Heart left ventricle (tissue), 16 donors: ENCODE results near the gene SZT2. TPM values are rescaled to one million over a fixed set of nuclear protein-coding genes. Genes with fewer than 3 reads are reported as not detected.

Experiments
- ATAC-seq, 4 donors: fragments of 200-7000 bp; cut with Tn5 transposase; one replicate each; pipeline ENCODE4 v1.9.1; 2020 to 2022; ENCODE audit warnings: moderate library complexity in 4 of 4, mild to moderate bottlenecking in 3 of 4, moderate number of reproducible peaks in 1 of 4
- DNase-seq, 5 donors: peaks; one replicate each; pipeline ENCODE4 v3.0.0-alpha.2; 2020
- H3K27ac ChIP-seq, 12 donors: fragments of 200-600 bp; sonication (generic) in 4 of 12; one replicate each; pipeline versions ENCODE4 v1.5.0 to v1.8.0; 2016 to 2022; ENCODE audit warnings: mild to moderate bottlenecking in 2 of 12
- H3K27me3 ChIP-seq, 9 donors: fragments of 200-600 bp; sonication (generic) in 2 of 9; one replicate each; pipeline versions ENCODE4 v1.5.1 to v1.8.0; 2016 to 2022; ENCODE audit warnings: mild to moderate bottlenecking in 3 of 9
- H3K36me3 ChIP-seq, 9 donors: fragments of 200-600 bp; sonication (generic) in 2 of 9; one replicate each; pipeline versions ENCODE4 v1.5.0 to v1.8.0; 2018 to 2022; ENCODE audit warnings: mild to moderate bottlenecking in 2 of 9
- H3K4me1 ChIP-seq, 12 donors: fragments of 200-600 bp; sonication (generic) in 4 of 12; one replicate each; pipeline versions ENCODE4 v1.5.0 to v1.8.0; 2016 to 2022; ENCODE audit warnings: mild to moderate bottlenecking in 3 of 12
- H3K4me3 ChIP-seq, 12 donors: fragments of 200-600 bp; sonication (generic) in 4 of 12; one replicate each; pipeline versions ENCODE4 v1.5.0 to v1.8.0; 2017 to 2022; ENCODE audit warnings: mild to moderate bottlenecking in 9 of 12, moderate library complexity in 4 of 12
- H3K9me3 ChIP-seq, 12 donors: fragments of 200-600 bp; sonication (generic) in 4 of 12; one replicate each; pipeline versions ENCODE4 v1.5.0 to v1.8.0; 2016 to 2022; ENCODE audit warnings: mild to moderate bottlenecking in 1 of 12
- POLR2A ChIP-seq, 2 donors: fragments of 450-650 bp; IDR thresholded peaks; one replicate each; pipeline ENCODE4 v1.6.1; 2017; ENCODE audit warnings: antibody characterized with exemption in 2 of 2, mild to moderate bottlenecking in 2 of 2, moderate library complexity in 2 of 2
- WGBS, 4 donors: extraction: QIAGEN DNeasy Blood & Tissue Kit in 2 of 4; methylation state at CpG; one replicate each; pipeline versions ENCODE4 v1.1.5 to v1.1.7; 2013 to 2018; 5-methylcytosine and 5-hydroxymethylcytosine counted together
- intact Hi-C, 10 donors: fragments of 100-400 bp; cut with DNase I; formaldehyde crosslinking; loops; one replicate each; pipeline versions ENCODE4 v1.11.1 to v1.14.2; 2022
- polyA plus RNA-seq, 2 donors: library from polyadenylated mRNA; stranded (reverse); fragments of 200-250 nt; gene quantifications; one replicate each; pipeline ENCODE4 v1.2.3, GENCODE V29; 2013
- total RNA-seq, 9 donors: library from RNA; depleted of rRNA in 2 of 9; stranded (reverse); fragments of >200 nt in 2 of 9; fragmentation: NEBNext Ultra II Directional in 3 of 9; extraction: Animal tissue kit (Norgen Biotek cat#: 25700) in 3 of 9; gene quantifications; one replicate each; pipeline versions ENCODE4 v1.1.0 to v1.2.4, GENCODE V29; 2016 to 2023
- TF ChIP-seq, protein P1 (sequence below), 12 donors: fragments of 200-600 bp; sonication (generic) in 4 of 12; IDR thresholded peaks; one replicate each; pipeline versions ENCODE4 v1.5.0 to v1.8.0; 2018 to 2022; ENCODE audit warnings: antibody characterized with exemption in 12 of 12, mild to moderate bottlenecking in 5 of 12
- donor health status: ischemic (EF 13 %, LVEDD 7.1; RV severe dilation, severe dysfunction).
- donor health status: healthy with polysubstance abuse.
- donor health status: DM: no; HTN: yes; CAD: no.
- donor health status: DM: no; HTN: no; CAD: no.
- donor health status: ischemic (EF 25% LVEDD 6.9; RV normal size, moderate dysfunction).
- donor health status: ischemic (EF 25% LVEDD 5.7; RV mildly dilated, moderate dysfunction).
- donor health status: healthy.
- donor health status: DM: yes; HTN: yes; CAD: no.
- donor health status: ischemic (EF 35%, LVEDD 5.7; RV mildly dilated, moderate dysfunction).
- donor health status: nonischemic (EF 11% LVEDD 7.7; RV severe dilation, severe dysfunction).
- donor health status: DM: yes; HTN: yes; CAD: no.
- donor health status: PGD.
- donor health status: ischemic (EF 29% LVEDD 5.4; RV normal size, mild dysfunction).
- donor health status: nonischemic (EF 23%, LVEDD 6.1; RV moderate dilation, normal function).

Gene SZT2
- total and polyA plus RNA-seq, 11 donors = 13.1 to 39.7 (median 24.4) TPM

DNA sequence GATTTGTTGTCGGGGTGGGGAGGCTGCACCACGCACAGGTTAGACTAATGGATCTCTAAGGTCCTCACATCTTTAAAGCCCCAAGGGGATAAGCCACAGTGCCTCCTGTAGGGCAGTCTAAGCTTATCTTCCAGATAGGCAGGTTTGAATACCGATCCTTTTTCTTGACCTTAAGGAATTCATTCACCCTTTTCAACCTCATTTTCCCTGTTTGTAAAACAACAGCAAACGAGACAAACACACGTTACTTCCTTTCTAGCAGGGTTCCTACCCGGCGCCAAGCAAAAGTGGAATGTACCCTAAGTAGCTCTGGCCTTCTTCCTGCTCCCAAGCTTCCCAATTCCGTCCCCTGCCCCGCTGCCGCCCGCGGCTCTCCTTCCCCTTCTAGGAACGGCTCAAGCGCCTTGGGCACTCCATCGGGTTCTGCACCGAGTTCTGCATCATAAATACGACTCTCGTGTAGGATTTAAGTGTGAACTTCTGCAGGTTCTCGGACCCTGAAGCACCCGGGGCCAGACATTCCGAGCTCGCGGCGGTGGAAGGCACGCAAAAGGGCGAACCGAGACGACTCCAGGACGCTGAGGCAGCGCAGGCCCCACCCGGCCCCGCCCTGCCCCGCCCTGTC, 31.5 kb upstream of the SZT2 start:
- ATAC-seq (peak in 3 of 4 donors; percentile 43 to 58 (median 51)), DNase-seq (no peak)
- intact Hi-C loops = loop anchor here in 5 of 10 donors (1.0 to 5.0 kb wide), 4 partner anchors 9 to 121 kb away; partner anchors contain the start of gene ELOVL1 (in 1 of the 5)
- Histone ChIP-seq H3K36me3 (peaks cover 0 to 29% (median 24%) of the 10 kb centered on the region in 9 donors), H3K27me3 (no peaks in the 10 kb centered on the region), H3K9me3 (no peaks in the 10 kb centered on the region), H3K27ac (peak overlapping the region; percentile 85 to 98 (median 94)), H3K4me3 (peak overlapping the region; percentile 38 to 92 (median 70)), H3K4me1 (peaks cover 0 to 21% (median 11%) of the 10 kb centered on the region in 12 donors)
- TF ChIP-seq, protein P1, sequence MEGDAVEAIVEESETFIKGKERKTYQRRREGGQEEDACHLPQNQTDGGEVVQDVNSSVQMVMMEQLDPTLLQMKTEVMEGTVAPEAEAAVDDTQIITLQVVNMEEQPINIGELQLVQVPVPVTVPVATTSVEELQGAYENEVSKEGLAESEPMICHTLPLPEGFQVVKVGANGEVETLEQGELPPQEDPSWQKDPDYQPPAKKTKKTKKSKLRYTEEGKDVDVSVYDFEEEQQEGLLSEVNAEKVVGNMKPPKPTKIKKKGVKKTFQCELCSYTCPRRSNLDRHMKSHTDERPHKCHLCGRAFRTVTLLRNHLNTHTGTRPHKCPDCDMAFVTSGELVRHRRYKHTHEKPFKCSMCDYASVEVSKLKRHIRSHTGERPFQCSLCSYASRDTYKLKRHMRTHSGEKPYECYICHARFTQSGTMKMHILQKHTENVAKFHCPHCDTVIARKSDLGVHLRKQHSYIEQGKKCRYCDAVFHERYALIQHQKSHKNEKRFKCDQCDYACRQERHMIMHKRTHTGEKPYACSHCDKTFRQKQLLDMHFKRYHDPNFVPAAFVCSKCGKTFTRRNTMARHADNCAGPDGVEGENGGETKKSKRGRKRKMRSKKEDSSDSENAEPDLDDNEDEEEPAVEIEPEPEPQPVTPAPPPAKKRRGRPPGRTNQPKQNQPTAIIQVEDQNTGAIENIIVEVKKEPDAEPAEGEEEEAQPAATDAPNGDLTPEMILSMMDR (IDR thresholded peaks at IDR 0.05) = peak in 8 of 12 donors; percentile 17 to 50 (median 36)
- TF ChIP-seq POLR2A (IDR thresholded peaks at IDR 0.05) = peak in 1 of 2 donors; percentile 59
- 0 to 1% (median 1%) methylated on average over 17 to 33 of the region's 33 CpGs for WGBS, 4 donors

DNA sequence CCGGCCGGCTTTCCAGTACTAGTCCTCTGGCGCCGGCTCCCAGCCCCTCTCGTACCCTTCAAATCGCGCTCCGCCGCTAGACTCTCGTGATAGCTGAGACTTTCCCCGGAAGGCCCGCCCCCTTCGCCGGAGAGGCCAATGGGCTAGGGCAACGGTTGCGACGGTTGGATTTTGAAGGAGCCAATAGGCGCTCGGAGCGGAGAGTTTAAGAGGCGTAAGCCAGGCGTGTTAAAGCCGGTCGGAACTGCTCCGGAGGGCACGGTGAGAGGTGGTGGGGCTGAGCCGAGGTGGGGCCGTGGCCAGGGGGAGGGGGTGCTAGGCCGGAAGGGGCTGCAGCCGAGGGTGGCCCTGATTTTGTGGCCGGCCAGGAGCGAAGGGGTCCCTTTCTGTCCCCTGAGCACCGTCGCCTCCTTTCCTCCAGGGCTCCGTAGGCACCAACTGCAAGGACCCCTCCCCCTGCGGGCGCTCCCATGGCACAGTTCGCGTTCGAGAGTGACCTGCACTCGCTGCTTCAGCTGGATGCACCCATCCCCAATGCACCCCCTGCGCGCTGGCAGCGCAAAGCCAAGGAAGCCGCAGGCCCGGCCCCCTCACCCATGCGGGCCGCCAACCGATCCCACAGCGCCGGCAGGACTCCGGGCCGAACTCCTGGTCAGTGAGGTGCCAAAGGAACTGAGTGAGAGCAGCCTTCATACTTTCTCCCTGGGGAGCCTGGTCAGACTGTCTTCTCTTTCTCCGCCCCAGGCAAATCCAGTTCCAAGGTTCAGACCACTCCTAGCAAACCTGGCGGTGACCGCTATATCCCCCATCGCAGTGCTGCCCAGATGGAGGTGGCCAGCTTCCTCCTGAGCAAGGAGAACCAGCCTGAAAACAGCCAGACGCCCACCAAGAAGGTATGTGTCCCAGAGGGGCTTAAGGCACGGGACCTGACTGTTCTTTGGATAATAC, 30.7 kb upstream of the SZT2 start, which contains the start of gene CDC20:
TSS of gene CDC20 (plus strand) at position 236 of the 948 bp plus-strand sequence. CDS start at position 471, 235 bp downstream.
- Histone ChIP-seq H3K4me3 (peak within 1 kb of the TSS; percentile 38 to 92 (median 70)), H3K4me1 (peaks cover 0 to 21% (median 11%) of the 10 kb centered on the region in 12 donors), H3K9me3 (no peaks in the 10 kb centered on the region), H3K27ac (peak within 1 kb of the TSS; percentile 85 to 98 (median 94)), H3K27me3 (no peaks in the 10 kb centered on the region), H3K36me3 (peaks cover under 1 to 36% (median 32%) of the 10 kb centered on the region in 9 donors)
- intact Hi-C loops = loop anchor here in 5 of 10 donors (1.0 to 5.0 kb wide), 4 partner anchors 9 to 122 kb away; partner anchors contain the start of gene ELOVL1 (in 1 of the 5)
- no peak for TF ChIP-seq POLR2A (IDR thresholded peaks at IDR 0.05)
- TF ChIP-seq, protein P1 (IDR thresholded peaks at IDR 0.05) = no peak
- ATAC-seq = peak; percentile 98 to 100 (median 99)
- DNase-seq = peak; percentile 98 to 99 (median 99)
- 2 to 3% (median 3%) methylated on average over 44 to 59 of the region's 59 CpGs for WGBS, 4 donors

DNA sequence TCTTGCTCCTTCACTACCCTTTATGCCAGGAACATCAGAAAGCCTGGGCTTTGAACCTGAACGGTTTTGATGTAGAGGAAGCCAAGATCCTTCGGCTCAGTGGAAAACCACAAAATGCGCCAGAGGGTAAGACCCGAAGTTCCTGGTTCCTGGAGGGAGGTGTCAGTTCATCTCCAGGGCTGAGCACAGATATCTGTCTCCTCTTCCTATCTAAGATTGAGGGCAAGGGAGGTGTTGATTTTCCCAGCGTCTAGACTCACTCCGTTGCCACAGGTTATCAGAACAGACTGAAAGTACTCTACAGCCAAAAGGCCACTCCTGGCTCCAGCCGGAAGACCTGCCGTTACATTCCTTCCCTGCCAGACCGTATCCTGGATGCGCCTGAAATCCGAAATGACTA, 30.0 kb upstream of the SZT2 start:
- intact Hi-C loops = loop anchor here in 4 of 10 donors (2.0 to 5.0 kb wide), 2 partner anchors 121 to 122 kb away; no protein-coding TSS in a partner anchor
- WGBS, 4 donors = 30 to 40% (median 32%) methylated on average over 11 of the region's 11 CpGs
- no peak for TF ChIP-seq POLR2A (IDR thresholded peaks at IDR 0.05)
- TF ChIP-seq, protein P1 (IDR thresholded peaks at IDR 0.05) = no peak
- Histone ChIP-seq H3K4me1 (peaks cover 0 to 21% (median 11%) of the 10 kb centered on the region in 12 donors), H3K27ac (no peak overlapping the region), H3K4me3 (peak overlapping the region in 1 of 12 donors; percentile 71), H3K9me3 (no peaks in the 10 kb centered on the region), H3K27me3 (no peaks in the 10 kb centered on the region), H3K36me3 (peaks cover 3 to 43% (median 39%) of the 10 kb centered on the region in 9 donors)
- ATAC-seq (no peak), DNase-seq (no peak)
